Ovary (tissue), 9 donors: ENCODE data around the gene HSP90AB1. TPM values are rescaled to one million over a fixed set of nuclear protein-coding genes. Genes with fewer than 3 reads are reported as not detected.

Experiments
- DNase-seq, 5 donors: peaks; one replicate each; pipeline ENCODE4 v3.0.0-alpha.2; 2019 to 2020
- H3K27ac ChIP-seq, 2 donors: fragments of 200-600 bp; one replicate each; pipeline versions ENCODE4 v1.5.1 to v1.8.0; 2019 to 2022
- H3K27me3 ChIP-seq: fragments of 200-600 bp; one replicate; pipeline ENCODE4 v1.8.0; 2022
- H3K36me3 ChIP-seq: fragments of 200-600 bp; sonication (generic); one replicate; pipeline ENCODE4 v1.5.1; 2019
- H3K4me1 ChIP-seq: one replicate; pipeline ENCODE4 v1.8.1; 2013; ENCODE audit warnings: mild to moderate bottlenecking, moderate library complexity; ENCODE audit not compliant: insufficient read depth
- H3K4me3 ChIP-seq: fragments of 200-600 bp; sonication (generic); one replicate; pipeline ENCODE4 v1.5.1; 2017
- H3K9me3 ChIP-seq, 2 donors: fragments of 200-600 bp in 1 of 2; sonication (generic) in 1 of 2; one replicate each; pipeline versions ENCODE4 v1.5.1 to v1.8.1; 2013 to 2019; ENCODE audit warnings: mild to moderate bottlenecking in 1 of 2, moderate library complexity in 1 of 2
- EP300 ChIP-seq: sonication (generic); formaldehyde crosslinking; IDR thresholded peaks from one replicate; pipeline ENCODE4 v1.6.1; 2017; ENCODE audit warnings: antibody characterized with exemption
- POLR2A ChIP-seq: fragments of 450-650 bp; IDR thresholded peaks from one replicate; pipeline ENCODE4 v1.6.1; 2017; ENCODE audit warnings: antibody characterized with exemption, mild to moderate bottlenecking, moderate library complexity
- WGBS, 3 donors: extraction: QIAGEN DNeasy Blood & Tissue Kit in 1 of 3; methylation state at CpG; one replicate each; pipeline versions ENCODE4 v1.1.5 to v1.1.7; 2013 to 2017; 5-methylcytosine and 5-hydroxymethylcytosine counted together
- intact Hi-C, 4 donors: fragments of 100-400 bp; cut with DNase I; formaldehyde crosslinking; loops; one replicate each; pipeline versions ENCODE4 v1.11.0 to v1.15.1; 2022 to 2023
- polyA plus RNA-seq, 2 donors: library from polyadenylated mRNA; stranded (reverse); fragments of 200-250 nt in 1 of 2; fragments of 350-450 nt in 1 of 2; fragmentation: Illumina TruSeq in 1 of 2; extraction: RNeasy Lipid Tissue Mini Kit (QIAGEN cat#74804) in 1 of 2; gene quantifications; one replicate each; pipeline ENCODE4 v1.2.3, GENCODE V29; 2013 to 2014
- total RNA-seq, 7 donors: library from RNA; depleted of rRNA in 2 of 7; stranded (reverse); fragments of >200 nt in 2 of 7; fragmentation: NEBNext Ultra II Directional in 3 of 7; extraction: Animal tissue kit (Norgen Biotek cat#: 25700) in 3 of 7; gene quantifications; one replicate each; pipeline versions ENCODE4 v1.1.0 to v1.2.4, GENCODE V29; 2016 to 2023
- TF ChIP-seq, protein P1 (sequence below), 3 donors: fragments of 450-650 bp in 2 of 3; fragments of 200-600 bp in 1 of 3; IDR thresholded peaks; one replicate each; pipeline versions ENCODE4 v1.5.1 to v1.8.0; 2016 to 2022; ENCODE audit warnings: antibody characterized with exemption in 3 of 3, mild to moderate bottlenecking in 1 of 3
- donor health status: DM: no; HTN: no; CAD: no; lungs with moderate emphysema.
- donor health status: DM: no; HTN: no; CAD: no.
- donor health status: Bipolar disorder and iron deficiency.
- donor health status: DM: yes; HTN: yes; CAD: no.
- donor health status: DM: no; HTN: no; CAD: no.
- donor health status: DM: yes; HTN: yes; CAD: no.

HSP90AB1 gene
- total and polyA plus RNA-seq, 9 donors, result 820 to 1,905 (median 1,051) TPM

DNA sequence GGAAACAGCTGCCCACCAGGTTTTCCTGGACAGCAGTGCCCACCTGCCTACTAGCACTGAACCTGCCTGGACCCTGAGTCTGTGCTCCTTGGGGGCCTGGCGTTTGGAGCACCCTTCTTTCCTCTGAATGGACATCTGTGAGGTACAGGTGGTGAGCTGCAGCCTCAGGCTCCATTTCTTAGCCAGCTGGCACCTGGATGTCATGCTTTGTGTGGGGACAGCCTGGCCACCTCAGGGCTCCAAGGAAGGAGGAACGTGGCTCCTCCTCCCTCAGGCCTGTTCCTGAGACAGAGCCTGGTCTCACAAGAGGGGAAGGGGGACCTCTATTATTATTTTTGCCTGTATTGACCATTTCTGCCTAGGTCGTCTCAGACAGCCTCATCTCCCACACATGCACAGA lies 31.4 kb downstream of the HSP90AB1 start:
- intact Hi-C loops, result no loop called here
- no peak for TF ChIP-seq POLR2A
- no peak for TF ChIP-seq EP300
- TF ChIP-seq, protein P1, sequence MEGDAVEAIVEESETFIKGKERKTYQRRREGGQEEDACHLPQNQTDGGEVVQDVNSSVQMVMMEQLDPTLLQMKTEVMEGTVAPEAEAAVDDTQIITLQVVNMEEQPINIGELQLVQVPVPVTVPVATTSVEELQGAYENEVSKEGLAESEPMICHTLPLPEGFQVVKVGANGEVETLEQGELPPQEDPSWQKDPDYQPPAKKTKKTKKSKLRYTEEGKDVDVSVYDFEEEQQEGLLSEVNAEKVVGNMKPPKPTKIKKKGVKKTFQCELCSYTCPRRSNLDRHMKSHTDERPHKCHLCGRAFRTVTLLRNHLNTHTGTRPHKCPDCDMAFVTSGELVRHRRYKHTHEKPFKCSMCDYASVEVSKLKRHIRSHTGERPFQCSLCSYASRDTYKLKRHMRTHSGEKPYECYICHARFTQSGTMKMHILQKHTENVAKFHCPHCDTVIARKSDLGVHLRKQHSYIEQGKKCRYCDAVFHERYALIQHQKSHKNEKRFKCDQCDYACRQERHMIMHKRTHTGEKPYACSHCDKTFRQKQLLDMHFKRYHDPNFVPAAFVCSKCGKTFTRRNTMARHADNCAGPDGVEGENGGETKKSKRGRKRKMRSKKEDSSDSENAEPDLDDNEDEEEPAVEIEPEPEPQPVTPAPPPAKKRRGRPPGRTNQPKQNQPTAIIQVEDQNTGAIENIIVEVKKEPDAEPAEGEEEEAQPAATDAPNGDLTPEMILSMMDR (IDR thresholded peaks at IDR 0.05), result no peak
- Histone ChIP-seq H3K27me3 (no peaks in the 10 kb centered on the region), H3K27ac (no peak overlapping the region), H3K9me3 (no peaks in the 10 kb centered on the region), H3K4me3 (no peak overlapping the region), H3K36me3 (no peaks in the 10 kb centered on the region), H3K4me1 (no peaks in the 10 kb centered on the region)
- DNase-seq, result no peak
- 58 to 72% (median 72%) methylated on average over 3 of the region's 3 CpGs for WGBS, 3 donors

DNA sequence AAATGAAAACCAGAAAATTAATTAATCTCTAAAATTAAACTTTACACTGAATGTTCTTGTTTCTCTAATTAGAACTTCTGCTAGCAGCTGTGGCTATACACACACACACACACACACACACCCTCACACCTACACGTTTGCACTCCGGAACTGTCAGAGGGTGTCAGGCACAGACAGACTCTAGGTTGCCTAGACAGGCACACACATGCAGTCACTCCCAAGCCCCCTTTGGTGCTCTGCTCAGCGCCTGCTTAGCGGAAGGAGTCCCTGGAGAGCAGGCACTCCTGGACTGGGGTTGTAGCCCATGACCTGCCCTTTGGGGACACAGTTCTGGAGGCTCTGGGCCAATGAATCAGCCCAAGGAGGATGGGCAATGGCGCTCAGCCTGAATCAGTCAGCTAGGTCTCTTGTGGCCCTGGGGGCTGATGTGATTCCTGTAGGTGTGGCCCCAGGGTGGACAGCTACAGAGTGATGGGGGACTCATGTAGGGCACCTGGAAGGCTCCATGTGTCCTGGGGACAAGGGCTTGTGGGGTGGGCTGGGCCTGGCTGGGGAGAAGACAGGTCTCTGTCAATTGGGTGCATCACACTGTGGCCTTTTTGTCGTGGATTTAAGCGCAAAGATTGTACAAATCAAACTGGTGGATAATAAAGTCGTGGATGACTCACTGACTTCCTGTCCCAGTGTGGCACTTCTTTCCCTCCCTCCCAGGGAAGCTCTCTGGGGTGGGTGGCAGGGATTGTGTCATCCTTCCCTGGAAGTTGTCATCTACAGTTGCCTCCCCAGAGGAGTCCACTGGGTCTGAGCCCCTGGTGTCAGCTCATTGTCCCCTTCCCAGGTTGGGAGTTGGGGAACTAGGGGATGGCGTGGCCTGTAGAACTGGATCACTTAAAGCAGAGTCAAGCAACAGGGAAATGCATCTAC lies 32.1 kb downstream of the HSP90AB1 start:
- no peaks in the 10 kb centered on the region for H3K4me1 ChIP-seq
- DNase-seq, result no peak
- TF ChIP-seq EP300 (no peak), POLR2A (no peak)
- TF ChIP-seq, protein P1 (IDR thresholded peaks at IDR 0.05), result no peak
- H3K36me3 ChIP-seq, result no peaks in the 10 kb centered on the region
- intact Hi-C loops, result no loop called here
- H3K27ac ChIP-seq, result no peak overlapping the region
- 57 to 66% (median 64%) methylated on average over 9 of the region's 9 CpGs for WGBS, 3 donors
- no peaks in the 10 kb centered on the region for H3K9me3 ChIP-seq
- no peak overlapping the region for H3K4me3 ChIP-seq
- H3K27me3 ChIP-seq, result no peaks in the 10 kb centered on the region

DNA sequence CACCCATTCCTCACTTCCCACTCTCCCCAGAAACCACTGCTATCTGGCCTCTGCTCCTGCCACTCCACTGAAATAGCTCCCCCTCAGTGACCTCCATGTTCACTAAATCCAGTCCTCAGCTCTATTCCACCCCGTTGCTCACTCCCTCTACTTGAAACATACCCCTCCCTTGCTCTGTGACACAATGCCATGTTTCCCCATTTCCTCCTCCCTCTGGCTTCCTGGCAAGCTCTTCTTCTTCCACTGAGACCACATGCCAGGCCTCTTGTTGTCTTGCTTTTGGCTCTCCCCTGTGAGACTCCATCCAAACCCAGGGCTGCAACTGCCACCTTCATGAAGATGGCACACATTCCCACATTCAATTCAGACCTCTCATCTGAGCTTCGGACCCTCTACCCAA lies 37.2 kb downstream of the HSP90AB1 start:
- H3K27ac ChIP-seq, result no peak overlapping the region
- H3K27me3 ChIP-seq, result no peaks in the 10 kb centered on the region
- intact Hi-C loops, result no loop called here
- no peak for DNase-seq
- no peaks in the 10 kb centered on the region for H3K4me1 ChIP-seq
- WGBS, 3 donors, result 51 to 59% (median 58%) methylated on average over 2 of the region's 2 CpGs
- no peaks in the 10 kb centered on the region for H3K36me3 ChIP-seq
- no peaks in the 10 kb centered on the region for H3K9me3 ChIP-seq
- no peak overlapping the region for H3K4me3 ChIP-seq
- no peak for TF ChIP-seq POLR2A
- TF ChIP-seq EP300, result no peak
- TF ChIP-seq, protein P1 (IDR thresholded peaks at IDR 0.05), result no peak

DNA sequence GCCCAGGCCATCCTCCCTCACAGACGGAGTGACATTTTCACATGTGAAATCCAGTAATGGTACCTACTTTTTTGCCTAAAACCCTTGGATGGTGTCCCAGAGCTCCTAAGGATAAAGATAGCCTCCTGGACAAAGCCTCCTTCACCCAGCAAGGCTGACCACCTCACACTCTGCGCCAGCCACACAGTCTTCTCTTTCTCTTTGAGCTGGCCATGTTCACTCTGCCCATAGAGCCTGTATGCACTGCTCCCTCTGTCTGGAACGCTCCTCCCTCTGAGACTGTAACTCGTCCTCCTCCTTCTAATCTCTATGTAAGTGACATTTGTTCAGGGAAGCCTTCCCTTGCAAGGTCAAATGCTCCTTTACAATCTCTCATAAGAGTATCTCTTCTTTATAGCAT lies 38.0 kb downstream of the HSP90AB1 start:
- Histone ChIP-seq H3K27ac (no peak overlapping the region), H3K4me1 (no peaks in the 10 kb centered on the region), H3K4me3 (no peak overlapping the region), H3K9me3 (no peaks in the 10 kb centered on the region), H3K36me3 (no peaks in the 10 kb centered on the region), H3K27me3 (no peaks in the 10 kb centered on the region)
- 56 to 68% (median 60%) methylated on average over 4 of the region's 4 CpGs for WGBS, 3 donors
- TF ChIP-seq, protein P1 (IDR thresholded peaks at IDR 0.05), result no peak
- intact Hi-C loops, result loop anchor here in 1 of 4 donors (5.0 kb wide), 1 partner anchor 738 kb away; no protein-coding TSS in a partner anchor
- DNase-seq, result no peak
